Endothelial cell of umbilical vein (primary cell): ENCODE measurements around the gene SSBP3. TPM values are rescaled to one million over a fixed set of nuclear protein-coding genes. Genes with fewer than 3 reads are reported as not detected.

Source experiments
- BruUV-seq: library from RNA; stranded (reverse); fragments of 400-500 nt; replicated peaks from 2 replicates; lab custom pipeline; 2021; lab: Mats Ljungman, UMichigan
- CTCF ChIA-PET: fragments of 300-600, 350-600 bp; sonication (Branson Sonifier 250); formaldehyde crosslinking; loops from one replicate; lab custom pipeline; 2021; ENCODE audit warnings: antibody characterized with exemption, inconsistent platforms; lab: Charles Lee
- POLR2A ChIA-PET: fragments of 300-600, 350-600 bp; sonication (Branson Sonifier 250); formaldehyde crosslinking; loops from one replicate; lab custom pipeline; 2021; ENCODE audit warnings: antibody characterized with exemption, inconsistent platforms; lab: Charles Lee
- DNase-seq: peaks from one replicate; pipeline ENCODE4 v3.0.0-alpha.2; 2011; ENCODE audit warnings: low read depth, low spot score
- FAIRE-seq: peaks from 2 replicates; lab custom pipeline; 2011; peaks lifted over from hg19 to GRCh38; lab: Jason Lieb, UNC
- H2AFZ ChIP-seq: 2 replicates; pipeline ENCODE4 v1.6.0; 2012; ENCODE audit warnings: low read depth, low read length, control low read depth, inconsistent platforms
- H3K27ac ChIP-seq: 2 replicates; pipeline ENCODE4 v1.5.1; 2011; ENCODE audit warnings: low read depth, mild to moderate bottlenecking, control low read depth, low read length, moderate library complexity; ENCODE audit not compliant: insufficient read depth
- H3K27me3 ChIP-seq, 2 experiments: 2 replicates each; pipeline versions ENCODE4 v1.6.0 to v1.6.1; 2011; ENCODE audit warnings: low read length in 2 of 2, mixed read lengths in 1 of 2; ENCODE audit not compliant: control insufficient read depth in 2 of 2, insufficient read depth in 2 of 2
- H3K36me3 ChIP-seq, 2 experiments: 2 replicates in 1 of 2; 3 replicates in 1 of 2; pipeline ENCODE4 v1.5.1; 2011; ENCODE audit warnings: low read length in 2 of 2, mild to moderate bottlenecking in 1 of 2, moderate library complexity in 1 of 2; ENCODE audit not compliant: control insufficient read depth in 2 of 2, insufficient read depth in 2 of 2; ENCODE audit errors: extremely low read depth in 1 of 2
- H3K4me1 ChIP-seq: 3 replicates; pipeline ENCODE4 v1.5.1; 2011; ENCODE audit warnings: mild to moderate bottlenecking, low read length; ENCODE audit not compliant: control insufficient read depth, insufficient read depth; ENCODE audit errors: extremely low read depth
- H3K4me2 ChIP-seq: 2 replicates; pipeline ENCODE4 v1.6.1; 2011; ENCODE audit warnings: low read length, control low read depth, mixed read lengths; ENCODE audit not compliant: insufficient read depth
- H3K4me3 ChIP-seq, 3 experiments: fragments of 200-600 bp in 1 of 3; sonication (generic), shearing (Covaris generic) in 1 of 3; replicated peaks in 1 of 3; 2 replicates each; pipeline ENCODE4 v1.5.1; 2011 to 2016; ENCODE audit warnings: control low read depth in 3 of 3, low read length in 3 of 3, mild to moderate bottlenecking in 2 of 3, inconsistent platforms in 1 of 3, low read depth in 1 of 3, moderate library complexity in 1 of 3; ENCODE audit not compliant: insufficient read depth in 1 of 3
- H3K79me2 ChIP-seq: 2 replicates; pipeline ENCODE4 v1.6.0; 2012; ENCODE audit warnings: low read length, inconsistent platforms; ENCODE audit not compliant: control insufficient read depth, insufficient read depth
- H3K9ac ChIP-seq: replicated peaks from 2 replicates; pipeline ENCODE3; 2011; ENCODE audit warnings: low read length, control low read depth; ENCODE audit not compliant: insufficient read depth; ENCODE audit errors: extremely low read depth
- H3K9me1 ChIP-seq: replicated peaks from 3 replicates; pipeline ENCODE4 v1.6.0; 2011; ENCODE audit warnings: mild to moderate bottlenecking, low read length; ENCODE audit not compliant: control insufficient read depth, insufficient read depth; ENCODE audit errors: extremely low read depth
- H3K9me3 ChIP-seq: replicated peaks from 2 replicates; pipeline ENCODE4 v1.5.1; 2012; ENCODE audit warnings: low read length, inconsistent platforms; ENCODE audit not compliant: control insufficient read depth, insufficient read depth
- H4K20me1 ChIP-seq: replicated peaks from 2 replicates; pipeline ENCODE3; 2011; ENCODE audit warnings: mild to moderate bottlenecking, low read length; ENCODE audit not compliant: control insufficient read depth, insufficient read depth; ENCODE audit errors: extremely low read depth
- CTCF ChIP-seq, 2 donors: IDR thresholded peaks; 1 replicate in 1 of 2; 2 replicates in 1 of 2; pipeline ENCODE4 v1.5.1; 2011; ENCODE audit warnings: low read length in 2 of 2, mild to moderate bottlenecking in 2 of 2, moderate library complexity in 2 of 2, control low read depth in 1 of 2, inconsistent platforms in 1 of 2, low read depth in 1 of 2; ENCODE audit not compliant: insufficient read depth in 1 of 2; ENCODE audit errors: extremely low read depth in 1 of 2
- EZH2 ChIP-seq: IDR thresholded peaks from 2 replicates; pipeline ENCODE4 v1.6.1; 2012; ENCODE audit warnings: borderline replicate concordance, low read depth, mild to moderate bottlenecking, moderate library complexity, low read length, inconsistent platforms; ENCODE audit not compliant: severe bottlenecking
- FOS ChIP-seq: IDR thresholded peaks from 2 replicates; pipeline ENCODE4 v1.6.1; 2011; ENCODE audit warnings: mild to moderate bottlenecking, low read length, moderate library complexity, borderline replicate concordance; ENCODE audit not compliant: insufficient read depth
- GATA2 ChIP-seq: IDR thresholded peaks from 2 replicates; pipeline ENCODE4 v1.7.0; 2011; ENCODE audit warnings: low read depth, mild to moderate bottlenecking, moderate library complexity, mixed read lengths, low read length; ENCODE audit not compliant: insufficient read length, insufficient read depth
- JUN ChIP-seq: IDR thresholded peaks from 2 replicates; pipeline ENCODE4 v1.6.1; 2011; ENCODE audit warnings: borderline replicate concordance, low read depth; ENCODE audit not compliant: insufficient read length, insufficient read depth
- MAX ChIP-seq: IDR thresholded peaks from 2 replicates; pipeline ENCODE4 v1.6.1; 2011; ENCODE audit not compliant: insufficient read depth, insufficient read length
- MYC ChIP-seq: IDR thresholded peaks from one replicate; pipeline ENCODE4 v1.6.1; 2011; ENCODE audit warnings: mild to moderate bottlenecking, low read depth, low read length
- POLR2A ChIP-seq: IDR thresholded peaks from 2 replicates; pipeline ENCODE4 v1.6.1; 2012; ENCODE audit warnings: low read depth, mild to moderate bottlenecking, control low read depth, low read length
- POLR2AphosphoS5 ChIP-seq: IDR thresholded peaks from 2 replicates; pipeline ENCODE4 v1.6.1; 2012; ENCODE audit warnings: low read depth, mild to moderate bottlenecking, control low read depth, low read length, moderate library complexity; ENCODE audit not compliant: insufficient read depth
- dilution Hi-C: fragments of 300-500 bp; cut with MboI; formaldehyde crosslinking; loops from one replicate; pipeline ENCODE4 v1.15.0; 2019; ENCODE audit warnings: low sequenced_read_pairs; ENCODE audit not compliant: extremely low pct_ligation_motif_present
- intact Hi-C: fragments of 100-400 bp; cut with micrococcal nuclease; formaldehyde crosslinking; loops from one replicate; pipeline ENCODE4 v1.10.0; 2022
- polyA plus RNA-seq, 4 experiments: library from polyadenylated mRNA; depleted of rRNA in 3 of 4; stranded (reverse) in 3 of 4; unstranded in 1 of 4; fragments of >200 nt; gene quantifications; 2 replicates each; pipeline versions ENCODE4 v1.2.1 to v1.2.3, GENCODE V29; 2011 to 2012; ENCODE audit warnings: missing spikeins in 1 of 4
- total RNA-seq: library from RNA; stranded (reverse); gene quantifications from 2 replicates; pipeline ENCODE4 v1.2.3, GENCODE V29; 2021

SSBP3 gene
- total and polyA plus RNA-seq, 2 donors (not counting 3 experiments of a cell fraction or from before 2014, with no cell fraction given) = 44.9 to 59.4 TPM

- DNase-seq (no peak), FAIRE-seq (no peak)
- ChIA-PET POLR2A (no interaction called here), CTCF (no interaction called here)
- no peaks in the 10 kb centered on the region for H4K20me1 ChIP-seq
- H3K9me1 ChIP-seq = no peaks in the 10 kb centered on the region
- no peak overlapping the region for H2AFZ ChIP-seq
- no peak overlapping the region for H3K9ac ChIP-seq
- no peak overlapping the region for H3K4me3 ChIP-seq
- intact Hi-C loops (no loop called here), dilution Hi-C loops (no loop called here)
- no peak overlapping the region for H3K4me2 ChIP-seq
- H3K27me3 ChIP-seq = peaks cover 0 to 2% of the 10 kb centered on the region in 2 experiments
- H3K9me3 ChIP-seq = no peaks in the 10 kb centered on the region
- no peaks in the 10 kb centered on the region for H3K36me3 ChIP-seq
- BruUV-seq = no TSS peak
- no peak for TF ChIP-seq EZH2
- TF ChIP-seq GATA2 = no peak
- no peaks in the 10 kb centered on the region for H3K4me1 ChIP-seq
- no peaks in the 10 kb centered on the region for H3K79me2 ChIP-seq
- no peak overlapping the region for H3K27ac ChIP-seq
Measured at GRCh38 chr1:54436826-54437225, 30.6 kb upstream of the SSBP3 start.

- TF ChIP-seq EZH2 (no peak), POLR2A (no peak), GATA2 (no peak), MYC (no peak), MAX (no peak), POLR2AphosphoS5 (no peak), FOS (no peak), JUN (no peak), CTCF (IDR thresholded peaks at IDR 0.05; ENCODE audit: extremely low read depth in 1 of 2, insufficient read depth in 1 of 2, low read depth in 1 of 2, low read length in 2 of 2) (no peak)
- ChIA-PET CTCF (interaction anchor here (1.3 to 2.8 kb wide), 2 partner anchors 9 to 12 kb away, joined by 3 to 6 read pairs; no protein-coding TSS in a partner anchor), POLR2A (no interaction called here)
- Histone ChIP-seq H3K27me3 (peaks cover 0 to 2% of the 10 kb centered on the region in 2 experiments), H4K20me1 (no peaks in the 10 kb centered on the region), H3K9me1 (no peaks in the 10 kb centered on the region), H2AFZ (no peak overlapping the region), H3K27ac (no peak overlapping the region), H3K9ac (no peak overlapping the region), H3K9me3 (no peaks in the 10 kb centered on the region), H3K36me3 (no peaks in the 10 kb centered on the region), H3K4me2 (no peak overlapping the region), H3K4me1 (no peaks in the 10 kb centered on the region), H3K4me3 (no peak overlapping the region), H3K79me2 (no peaks in the 10 kb centered on the region)
- dilution Hi-C loops = no loop called here
- no TSS peak for BruUV-seq
- FAIRE-seq (no peak), DNase-seq (no peak)
- intact Hi-C loops = no loop called here
Measured at GRCh38 chr1:54429838-54430237, 23.6 kb upstream of the SSBP3 start.
